A673 (cell line): ENCODE data around the gene AGTPBP1. TPM values are rescaled to one million over a fixed set of nuclear protein-coding genes. Genes with fewer than 3 reads are reported as not detected.

Experiments
- BruUV-seq: library from RNA; stranded (reverse); fragments of 400-500 nt; replicated peaks from 2 replicates; lab custom pipeline; 2021; lab: Mats Ljungman, UMichigan
- CTCF ChIA-PET: fragments of 300-600 bp; sonication (Branson Sonifier 250); formaldehyde crosslinking; loops from one replicate; lab custom pipeline; 2022; ENCODE audit warnings: antibody characterized with exemption; lab: Charles Lee
- POLR2A ChIA-PET: fragments of 300-600 bp; sonication (Branson Sonifier 250); formaldehyde crosslinking; loops from one replicate; lab custom pipeline; 2022; ENCODE audit warnings: antibody characterized with exemption; ENCODE audit not compliant: low non-redundant PET; lab: Charles Lee
- DNase-seq: peaks from one replicate; pipeline ENCODE4 v3.0.0-alpha.2; 2015; ENCODE audit warnings: low spot score
- H3K27ac ChIP-seq: fragments of 200-600 bp; sonication (generic); 2 replicates; pipeline ENCODE4 v1.5.1; 2016; ENCODE audit warnings: mixed run types, low read depth, mild to moderate bottlenecking, mixed read lengths, antibody characterized with exemption, low read length; ENCODE audit not compliant: poor library complexity, severe bottlenecking
- H3K27me3 ChIP-seq: fragments of 200-600 bp; sonication (generic); replicated peaks from 2 replicates; pipeline ENCODE4 v1.6.1; 2017; ENCODE audit warnings: mixed run types, low read depth, mild to moderate bottlenecking, mixed read lengths, antibody characterized with exemption, low read length; ENCODE audit not compliant: insufficient read depth, poor library complexity
- H3K36me3 ChIP-seq: fragments of 200-600 bp; sonication (generic); 2 replicates; pipeline ENCODE4 v1.6.1; 2016; ENCODE audit warnings: mixed run types, mild to moderate bottlenecking, mixed read lengths, antibody characterized with exemption, low read length; ENCODE audit not compliant: insufficient read depth, poor library complexity, severe bottlenecking
- H3K4me1 ChIP-seq: fragments of 200-600 bp; sonication (generic); 2 replicates; pipeline ENCODE4 v1.6.1; 2017; ENCODE audit warnings: mixed run types, mild to moderate bottlenecking, mixed read lengths, antibody characterized with exemption, low read length; ENCODE audit not compliant: insufficient read depth, poor library complexity, severe bottlenecking
- H3K4me3 ChIP-seq: fragments of 200-600 bp; sonication (generic); 2 replicates; pipeline ENCODE4 v1.5.1; 2016; ENCODE audit warnings: low read depth, mixed run types, mild to moderate bottlenecking, mixed read lengths, low read length; ENCODE audit not compliant: poor library complexity, severe bottlenecking
- H3K9me3 ChIP-seq: fragments of 200-600 bp; sonication (generic); 2 replicates; pipeline ENCODE4 v1.6.1; 2016; ENCODE audit warnings: mixed run types, low read depth, mild to moderate bottlenecking, mixed read lengths, antibody characterized with exemption, low read length; ENCODE audit not compliant: poor library complexity, severe bottlenecking
- EZH2 ChIP-seq: fragments of 200-600 bp; sonication (generic); IDR thresholded peaks from 2 replicates; pipeline ENCODE4 v1.6.1; 2017; ENCODE audit warnings: borderline replicate concordance, low read depth, mild to moderate bottlenecking, mixed read lengths, antibody characterized with exemption, low read length; ENCODE audit not compliant: poor library complexity, severe bottlenecking
- intact Hi-C: fragments of 100-400 bp; cut with micrococcal nuclease; formaldehyde crosslinking; loops from one replicate; pipeline ENCODE4 v1.10.0; 2022; ENCODE audit not compliant: unreplicated experiment
- total RNA-seq: library from RNA; stranded (reverse); gene quantifications from 2 replicates; pipeline ENCODE4 v1.2.3, GENCODE V29; 2021
- TF ChIP-seq, protein P1 (sequence below): fragments of 300-800, 200-600 bp; sonication (generic); conservative IDR thresholded peaks from 2 replicates; pipeline ENCODE4 v1.5.1; 2017; ENCODE audit warnings: low read depth, mild to moderate bottlenecking, antibody characterized with exemption, low read length, moderate library complexity, mixed read lengths

The AGTPBP1 gene
- total RNA-seq, 1 experiment from 2014 or later = 24.7 TPM

DNA sequence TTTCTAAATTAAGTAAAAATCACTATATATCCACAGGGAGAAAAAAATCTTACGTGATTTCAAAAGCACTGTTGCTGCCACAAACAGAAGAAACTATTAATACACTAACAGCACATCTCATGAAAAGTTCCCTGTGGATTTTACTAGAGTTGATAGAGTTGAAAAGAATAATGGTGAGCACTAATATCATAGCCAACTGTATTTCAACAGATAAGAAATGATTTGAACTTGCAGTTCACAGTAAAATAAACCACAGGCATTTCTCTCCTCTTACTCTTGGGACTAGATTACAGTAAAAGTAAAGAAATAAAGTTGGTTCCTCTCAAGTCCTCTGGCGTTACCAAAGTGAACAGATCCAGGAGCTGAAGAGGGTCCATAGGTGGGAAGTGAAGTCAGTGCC lies 27.9 kb downstream of the AGTPBP1 start:
- Histone ChIP-seq H3K4me1 (no peaks in the 10 kb centered on the region), H3K27me3 (no peaks in the 10 kb centered on the region), H3K27ac (no peak overlapping the region), H3K4me3 (no peak overlapping the region), H3K9me3 (peaks cover 1% of the 10 kb centered on the region), H3K36me3 (no peaks in the 10 kb centered on the region)
- no TSS peak for BruUV-seq
- POLR2A ChIA-PET = no interaction called here
- TF ChIP-seq, protein P1, sequence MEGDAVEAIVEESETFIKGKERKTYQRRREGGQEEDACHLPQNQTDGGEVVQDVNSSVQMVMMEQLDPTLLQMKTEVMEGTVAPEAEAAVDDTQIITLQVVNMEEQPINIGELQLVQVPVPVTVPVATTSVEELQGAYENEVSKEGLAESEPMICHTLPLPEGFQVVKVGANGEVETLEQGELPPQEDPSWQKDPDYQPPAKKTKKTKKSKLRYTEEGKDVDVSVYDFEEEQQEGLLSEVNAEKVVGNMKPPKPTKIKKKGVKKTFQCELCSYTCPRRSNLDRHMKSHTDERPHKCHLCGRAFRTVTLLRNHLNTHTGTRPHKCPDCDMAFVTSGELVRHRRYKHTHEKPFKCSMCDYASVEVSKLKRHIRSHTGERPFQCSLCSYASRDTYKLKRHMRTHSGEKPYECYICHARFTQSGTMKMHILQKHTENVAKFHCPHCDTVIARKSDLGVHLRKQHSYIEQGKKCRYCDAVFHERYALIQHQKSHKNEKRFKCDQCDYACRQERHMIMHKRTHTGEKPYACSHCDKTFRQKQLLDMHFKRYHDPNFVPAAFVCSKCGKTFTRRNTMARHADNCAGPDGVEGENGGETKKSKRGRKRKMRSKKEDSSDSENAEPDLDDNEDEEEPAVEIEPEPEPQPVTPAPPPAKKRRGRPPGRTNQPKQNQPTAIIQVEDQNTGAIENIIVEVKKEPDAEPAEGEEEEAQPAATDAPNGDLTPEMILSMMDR = no peak
- no peak for TF ChIP-seq EZH2
- no peak for DNase-seq
- CTCF ChIA-PET = no interaction called here
- intact Hi-C loops = no loop called here

- Histone ChIP-seq H3K4me1 (peaks cover 6% of the 10 kb centered on the region), H3K27me3 (no peaks in the 10 kb centered on the region), H3K27ac (no peak overlapping the region), H3K4me3 (no peak overlapping the region), H3K9me3 (peaks cover 4% of the 10 kb centered on the region), H3K36me3 (no peaks in the 10 kb centered on the region)
- no peak for DNase-seq
- CTCF ChIA-PET = no interaction called here
- intact Hi-C loops = no loop called here
- POLR2A ChIA-PET = no interaction called here
- BruUV-seq = no TSS peak
- no peak for TF ChIP-seq EZH2
- TF ChIP-seq, protein P1 = no peak
Observed at GRCh38 chr9:85704744-85705143, 37.0 kb downstream of the AGTPBP1 start.

GRCh38 chr9:85703398-85703797 lies 38.4 kb downstream of the AGTPBP1 start:
- no peak for TF ChIP-seq EZH2
- TF ChIP-seq, protein P1 = no peak
- no peak for DNase-seq
- Histone ChIP-seq H3K36me3 (no peaks in the 10 kb centered on the region), H3K4me3 (no peak overlapping the region), H3K4me1 (peaks cover 6% of the 10 kb centered on the region), H3K27me3 (no peaks in the 10 kb centered on the region), H3K9me3 (no peaks in the 10 kb centered on the region), H3K27ac (no peak overlapping the region)
- ChIA-PET POLR2A (no interaction called here), CTCF (no interaction called here)
- intact Hi-C loops = no loop called here
- no TSS peak for BruUV-seq
